Retinal pigment epithelial cell (primary cell): ENCODE data around the gene CTDSP2.

Source experiments
- DNase-seq: peaks from one replicate; pipeline ENCODE4 v3.0.0-alpha.2; 2010; ENCODE audit warnings: low read depth
- H3K4me3 ChIP-seq: 2 replicates; pipeline ENCODE4 v1.5.1; 2011; ENCODE audit warnings: mild to moderate bottlenecking, low read length, control low read depth, moderate library complexity
- CTCF ChIP-seq: conservative IDR thresholded peaks from 2 replicates; pipeline ENCODE4 v1.5.1; 2011; ENCODE audit warnings: low read depth, low read length, control low read depth, inconsistent platforms

The CTDSP2 gene

GRCh38 chr12:57836442-57837375 is 9.8 kb downstream of the CTDSP2 start:
- H3K4me3 ChIP-seq: peak overlapping the region; percentile 0
- TF ChIP-seq CTCF: no peak
- no peak for DNase-seq

DNA sequence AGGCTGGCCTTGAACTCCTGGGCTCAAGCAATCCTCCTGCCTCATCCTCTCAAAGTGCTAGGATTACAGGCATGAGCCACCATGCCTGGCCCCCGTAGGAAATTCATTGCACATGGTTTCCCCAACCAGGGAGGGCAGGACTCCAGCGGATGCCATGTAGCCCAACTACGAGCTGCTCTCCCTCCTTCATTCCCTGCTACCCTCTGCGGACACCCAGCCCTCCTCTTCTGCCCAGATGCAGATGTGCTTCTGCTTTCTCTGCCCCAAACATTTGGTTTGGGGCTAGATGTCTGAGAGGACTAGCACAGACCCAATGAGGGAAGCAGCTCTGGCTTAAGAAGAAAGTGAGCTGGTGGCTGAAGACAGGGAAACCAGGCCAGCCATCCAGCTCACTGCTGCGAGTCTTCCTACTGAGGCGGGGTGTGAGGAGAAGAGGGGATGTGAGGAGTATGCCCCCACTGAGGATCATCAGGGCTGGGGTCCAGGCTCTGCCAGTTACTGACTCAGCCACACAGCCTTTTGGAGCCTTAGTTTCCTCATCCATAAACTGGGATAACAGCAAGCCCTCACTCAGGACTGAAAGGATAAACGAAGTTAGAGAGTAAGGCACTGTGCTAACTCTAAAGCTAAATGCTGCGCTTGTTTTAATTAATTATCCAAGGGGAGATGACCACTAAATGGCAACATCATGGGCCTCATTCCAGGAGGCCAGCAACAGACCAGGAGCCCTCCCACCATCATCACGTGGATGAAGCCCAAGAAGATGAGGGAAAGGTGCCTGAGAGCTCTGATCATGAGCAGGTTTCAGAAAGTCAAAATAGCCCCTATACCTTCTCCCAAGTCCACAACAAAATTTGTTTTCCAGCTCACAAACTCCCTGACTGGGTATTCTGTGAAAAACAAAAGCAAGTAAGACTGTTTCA is 10.9 kb downstream of the CTDSP2 start:
- no peak for DNase-seq
- no peak overlapping the region for H3K4me3 ChIP-seq
- no peak for TF ChIP-seq CTCF

GRCh38 chr12:57834086-57834876 is 12.2 kb downstream of the CTDSP2 start:
- TF ChIP-seq CTCF: no peak
- DNase-seq: no peak
- H3K4me3 ChIP-seq: no peak overlapping the region

- no peak for DNase-seq
- TF ChIP-seq CTCF: no peak
- H3K4me3 ChIP-seq: no peak overlapping the region
Observed at GRCh38 chr12:57833672-57834071, 12.9 kb downstream of the CTDSP2 start.

DNA sequence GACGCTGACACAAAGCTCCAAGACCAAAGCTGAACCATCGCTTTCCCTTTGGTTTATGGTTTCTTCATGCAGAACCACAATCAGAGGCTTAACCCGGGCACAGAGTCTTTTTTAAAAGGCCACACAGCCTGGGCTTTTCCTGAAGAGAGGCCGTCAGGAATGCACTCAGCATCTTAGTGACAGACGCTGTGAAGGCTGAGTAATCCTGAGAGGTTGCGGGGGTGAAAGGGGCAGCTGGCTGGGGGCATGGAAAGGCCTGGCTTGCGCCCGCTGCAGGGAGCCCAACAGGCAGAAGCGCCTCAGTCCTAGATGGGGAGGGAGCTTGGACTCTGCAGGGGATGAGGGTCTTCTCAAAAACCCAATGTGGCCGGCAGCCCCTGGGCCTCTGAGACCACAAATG is 13.6 kb downstream of the CTDSP2 start:
- TF ChIP-seq CTCF: no peak
- H3K4me3 ChIP-seq: no peak overlapping the region
- DNase-seq: no peak

DNA sequence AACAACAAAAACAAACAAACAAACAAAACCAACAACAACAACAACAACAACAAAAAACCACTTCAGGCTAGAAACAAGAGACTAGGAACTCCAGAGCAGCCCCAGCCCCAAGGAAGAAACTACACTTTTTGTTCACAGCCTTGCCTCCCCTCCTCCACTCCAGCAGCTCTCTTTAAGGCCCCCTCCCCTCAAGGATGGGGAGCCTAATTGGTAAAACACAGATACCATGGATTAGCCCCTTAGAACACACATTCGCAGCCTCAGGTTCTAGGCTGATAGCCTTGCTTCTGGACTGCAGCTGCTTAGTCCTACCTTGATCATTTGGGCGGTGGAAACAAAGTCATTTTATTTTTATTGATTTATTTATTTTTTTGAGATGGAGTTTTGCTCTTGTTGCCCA is 16.1 kb downstream of the CTDSP2 start:
- TF ChIP-seq CTCF: no peak
- H3K4me3 ChIP-seq: no peak overlapping the region
- no peak for DNase-seq
